ENCODE data around the gene PHLDB3.

- TF ChIP-seq, protein P1, sequence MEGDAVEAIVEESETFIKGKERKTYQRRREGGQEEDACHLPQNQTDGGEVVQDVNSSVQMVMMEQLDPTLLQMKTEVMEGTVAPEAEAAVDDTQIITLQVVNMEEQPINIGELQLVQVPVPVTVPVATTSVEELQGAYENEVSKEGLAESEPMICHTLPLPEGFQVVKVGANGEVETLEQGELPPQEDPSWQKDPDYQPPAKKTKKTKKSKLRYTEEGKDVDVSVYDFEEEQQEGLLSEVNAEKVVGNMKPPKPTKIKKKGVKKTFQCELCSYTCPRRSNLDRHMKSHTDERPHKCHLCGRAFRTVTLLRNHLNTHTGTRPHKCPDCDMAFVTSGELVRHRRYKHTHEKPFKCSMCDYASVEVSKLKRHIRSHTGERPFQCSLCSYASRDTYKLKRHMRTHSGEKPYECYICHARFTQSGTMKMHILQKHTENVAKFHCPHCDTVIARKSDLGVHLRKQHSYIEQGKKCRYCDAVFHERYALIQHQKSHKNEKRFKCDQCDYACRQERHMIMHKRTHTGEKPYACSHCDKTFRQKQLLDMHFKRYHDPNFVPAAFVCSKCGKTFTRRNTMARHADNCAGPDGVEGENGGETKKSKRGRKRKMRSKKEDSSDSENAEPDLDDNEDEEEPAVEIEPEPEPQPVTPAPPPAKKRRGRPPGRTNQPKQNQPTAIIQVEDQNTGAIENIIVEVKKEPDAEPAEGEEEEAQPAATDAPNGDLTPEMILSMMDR (conservative IDR thresholded peaks at IDR 0.05) = no peak
- TF ChIP-seq EZH2 (IDR thresholded peaks at IDR 0.05; ENCODE audit: low read depth) = no peak
These were observed 71.2 kb downstream of the PHLDB3 start for GRCh38 chr19:43433358-43433673.
